B cell (primary cell): ENCODE results near the gene OR2M7. TPM values are rescaled to one million over a fixed set of nuclear protein-coding genes. Genes with fewer than 3 reads are reported as not detected.

Experiments used
- ATAC-seq: fragments of 200-7000 bp; cut with Tn5 transposase; one replicate; pipeline ENCODE4 v1.10.0; 2021; ENCODE audit warnings: low read depth, mild to moderate bottlenecking, moderate number of reproducible peaks, moderate library complexity
- CTCF ChIA-PET: fragments of 350-600 bp; sonication (Branson Sonifier 250); formaldehyde crosslinking; loops from one replicate; lab custom pipeline; 2021; ENCODE audit warnings: antibody characterized with exemption, inconsistent platforms; lab: Charles Lee
- POLR2A ChIA-PET: fragments of 350-600 bp; sonication (Branson Sonifier 250); formaldehyde crosslinking; loops from one replicate; lab custom pipeline; 2021; ENCODE audit warnings: antibody characterized with exemption; lab: Charles Lee
- DNase-seq: peaks from one replicate; pipeline ENCODE4 v3.0.0; 2013
- H2AFZ ChIP-seq: 2 replicates; pipeline ENCODE4 v1.6.1; 2012; ENCODE audit warnings: mild to moderate bottlenecking, low read depth, low read length; ENCODE audit not compliant: insufficient read depth, poor library complexity, severe bottlenecking
- H3K27ac ChIP-seq, 2 donors: 1 replicate in 1 of 2; 2 replicates in 1 of 2; pipeline ENCODE4 v1.5.1; 2012 to 2013; ENCODE audit warnings: low read length in 2 of 2, mild to moderate bottlenecking in 2 of 2, moderate library complexity in 1 of 2
- H3K27me3 ChIP-seq, 4 experiments: fragments of 200-600 bp in 1 of 4; sonication (generic) in 1 of 4; replicated peaks in 1 of 4; 1 replicate in 2 of 4; 2 replicates in 2 of 4; pipeline versions ENCODE4 v1.6.1 to v1.7.0; 2013 to 2016; ENCODE audit warnings: low read length in 3 of 4, mild to moderate bottlenecking in 2 of 4, mixed read lengths in 1 of 4, moderate library complexity in 1 of 4; ENCODE audit not compliant: insufficient read depth in 4 of 4, control insufficient read depth in 3 of 4; ENCODE audit errors: control extremely low read depth in 1 of 4
- H3K36me3 ChIP-seq, 2 experiments: replicated peaks in 1 of 2; 1 replicate in 1 of 2; 2 replicates in 1 of 2; pipeline versions ENCODE4 v1.6.1 to v1.7.1; 2013; ENCODE audit warnings: low read length in 1 of 2; ENCODE audit not compliant: insufficient read depth in 2 of 2, control insufficient read depth in 1 of 2; ENCODE audit errors: control extremely low read depth in 1 of 2, extremely low read depth in 1 of 2
- H3K4me1 ChIP-seq, 2 donors: fragments of 200-600 bp in 1 of 2; sonication (generic) in 1 of 2; 1 replicate in 1 of 2; 2 replicates in 1 of 2; pipeline versions ENCODE4 v1.5.1 to v1.6.1; 2013 to 2017; ENCODE audit warnings: low read length in 2 of 2; ENCODE audit not compliant: control insufficient read depth in 2 of 2, insufficient read depth in 2 of 2
- H3K4me2 ChIP-seq: replicated peaks from 2 replicates; pipeline ENCODE3; 2012; ENCODE audit warnings: mild to moderate bottlenecking, low read depth, low read length; ENCODE audit not compliant: poor library complexity, severe bottlenecking
- H3K4me3 ChIP-seq, 5 experiments: fragments of 200-600 bp in 1 of 5; sonication (generic) in 1 of 5; 1 replicate in 3 of 5; 2 replicates in 2 of 5; pipeline versions ENCODE4 v1.5.1 to v1.7.0; 2011 to 2016; ENCODE audit warnings: low read length in 4 of 5, mild to moderate bottlenecking in 4 of 5, low read depth in 2 of 5, control low read depth in 1 of 5, moderate library complexity in 1 of 5; ENCODE audit not compliant: insufficient read depth in 1 of 5; ENCODE audit errors: control extremely low read depth in 1 of 5, extremely low read depth in 1 of 5
- H3K79me2 ChIP-seq: fragments of 200-600 bp; sonication (generic); one replicate; pipeline ENCODE4 v1.6.0; 2016; ENCODE audit warnings: low read length; ENCODE audit not compliant: control insufficient read depth, insufficient read depth
- H3K9ac ChIP-seq: fragments of 200-600 bp; sonication (generic); 2 replicates; pipeline ENCODE4 v1.6.1; 2017; ENCODE audit warnings: mild to moderate bottlenecking, low read length, moderate library complexity
- H3K9me3 ChIP-seq, 3 donors: one replicate each; pipeline versions ENCODE4 v1.6.1 to v1.7.1; 2013; ENCODE audit warnings: low read length in 2 of 3; ENCODE audit not compliant: control insufficient read depth in 2 of 3, insufficient read depth in 1 of 3; ENCODE audit errors: control extremely low read depth in 1 of 3
- H4K20me1 ChIP-seq: 2 replicates; pipeline ENCODE4 v1.6.0; 2012; ENCODE audit warnings: mild to moderate bottlenecking, low read length; ENCODE audit not compliant: insufficient read depth, control insufficient read depth, poor library complexity, severe bottlenecking
- H3K27ac Mint-ChIP-seq: one replicate; pipeline ENCODE4 v1.8.0; 2021; ENCODE audit warnings: mixed read lengths
- H3K27me3 Mint-ChIP-seq: one replicate; pipeline ENCODE4 v1.8.0; 2021; ENCODE audit warnings: mixed read lengths
- H3K4me1 Mint-ChIP-seq: one replicate; pipeline ENCODE4 v1.8.0; 2021; ENCODE audit warnings: mixed read lengths
- H3K4me3 Mint-ChIP-seq: one replicate; pipeline ENCODE4 v1.8.0; 2021; ENCODE audit warnings: mixed read lengths
- H3K9me3 Mint-ChIP-seq: one replicate; pipeline ENCODE4 v1.8.0; 2022; ENCODE audit warnings: mixed read lengths; ENCODE audit not compliant: insufficient read depth
- CTCF ChIP-seq: fragments of 200-600 bp; IDR thresholded peaks from one replicate; pipeline ENCODE4 v1.8.0; 2022; ENCODE audit warnings: antibody characterized with exemption, mild to moderate bottlenecking
- EZH2 ChIP-seq: IDR thresholded peaks from 2 replicates; pipeline ENCODE4 v1.6.1; 2012; ENCODE audit warnings: borderline replicate concordance, low read depth, mild to moderate bottlenecking, moderate library complexity, low read length; ENCODE audit not compliant: insufficient read depth, poor library complexity, severe bottlenecking
- WGBS: methylation state at CpG from one replicate; pipeline ENCODE4 v1.1.5; 2013; ENCODE audit warnings: missing lambda C conversion rate; ENCODE audit not compliant: insufficient coverage; 5-methylcytosine and 5-hydroxymethylcytosine counted together
- intact Hi-C: fragments of 100-400 bp; cut with micrococcal nuclease; formaldehyde crosslinking; loops from one replicate; pipeline ENCODE4 v1.10.0; 2022
- polyA plus RNA-seq: library from polyadenylated mRNA; depleted of rRNA; stranded (reverse); fragments of >200 nt; gene quantifications from 2 replicates; pipeline ENCODE4 v1.2.3, GENCODE V29; 2012
- total RNA-seq, 2 donors: library from RNA; stranded (reverse); fragments of 120-200 nt in 1 of 2; gene quantifications; 1 replicate in 1 of 2; 2 replicates in 1 of 2; pipeline versions ENCODE4 v1.2.3 to v1.2.4, GENCODE V29; 2013 to 2022

Gene OR2M7
- total and polyA plus RNA-seq, 2 donors (not counting 1 experiment from before 2014, with no cell fraction given), result not detected

- Mint-ChIP-seq H3K27me3 (no peaks in the 10 kb centered on the region), H3K4me3 (no peak within 1 kb of the TSS), H3K27ac (no peak within 1 kb of the TSS), H3K4me1 (no peaks in the 10 kb centered on the region), H3K9me3 (no peaks in the 10 kb centered on the region)
- intact Hi-C loops, result no loop called here
- Histone ChIP-seq H3K9ac (no peak within 1 kb of the TSS), H3K4me2 (no peak within 1 kb of the TSS), H4K20me1 (no peaks in the 10 kb centered on the region), H2AFZ (no peak within 1 kb of the TSS), H3K9me3 (no peaks in the 10 kb centered on the region), H3K79me2 (no peaks in the 10 kb centered on the region), H3K4me3 (no peak within 1 kb of the TSS), H3K27me3 (no peaks in the 10 kb centered on the region), H3K27ac (no peak within 1 kb of the TSS), H3K4me1 (no peaks in the 10 kb centered on the region), H3K36me3 (no peaks in the 10 kb centered on the region)
- no CpG with 5 or more reads among the region's 1 CpG for WGBS
- POLR2A ChIA-PET, result no interaction called here
- TF ChIP-seq EZH2 (no peak), CTCF (no peak)
- DNase-seq (no peak), ATAC-seq (no peak)
- CTCF ChIA-PET, result no interaction called here
Observed at GRCh38 chr1:248277876-248278275, 46.5 kb downstream of the OR2M7 start, which contains the start of gene OR2T33. OR2T33 (minus strand) TSS chr1:248277976; CDS start chr1:248273814, 4,162 bp downstream.

Other genes with a start within 250 kb of the OR2M7 start
- not detected in 2 replicates for gene OR2L13, start 229.4 kb downstream of the OR2M7 start, total RNA-seq
- 0.27 and 0.73 TPM in 2 replicates for gene OR2L13, start 229.4 kb downstream of the OR2M7 start, polyA plus RNA-seq
- gene OR2M5, start 179.4 kb downstream of the OR2M7 start, total RNA-seq, result not detected in 2 replicates
- gene OR2M5, start 179.4 kb downstream of the OR2M7 start, polyA plus RNA-seq, result not detected in 2 replicates
- gene OR2M2, start 149.7 kb downstream of the OR2M7 start, total RNA-seq, result not detected in 2 replicates
- gene OR2M2, start 149.7 kb downstream of the OR2M7 start, polyA plus RNA-seq, result not detected in 2 replicates
- not detected in 2 replicates for gene OR2M3, start 127.3 kb downstream of the OR2M7 start, total RNA-seq
- not detected in 2 replicates for gene OR2M3, start 127.3 kb downstream of the OR2M7 start, polyA plus RNA-seq
- gene OR2M4, start 93.2 kb downstream of the OR2M7 start, total RNA-seq, result not detected in 2 replicates
- 0.01 TPM in 1 of 2 replicates, not detected in the other for gene OR2M4, start 93.2 kb downstream of the OR2M7 start, polyA plus RNA-seq
- gene OR2T33, start 46.6 kb downstream of the OR2M7 start, total RNA-seq, result not detected in 2 replicates
- not detected in 2 replicates for gene OR2T33, start 46.6 kb downstream of the OR2M7 start, polyA plus RNA-seq
- not detected in 2 replicates for gene OR2T12, start 21.1 kb downstream of the OR2M7 start, total RNA-seq
- gene OR2T12, start 21.1 kb downstream of the OR2M7 start, polyA plus RNA-seq, result not detected in 2 replicates
- gene OR14C36, start 24.2 kb upstream of the OR2M7 start, total RNA-seq, result not detected in 2 replicates
- gene OR14C36, start 24.2 kb upstream of the OR2M7 start, polyA plus RNA-seq, result not detected in 2 replicates
- gene OR2T4, start 37.1 kb upstream of the OR2M7 start, total RNA-seq, result not detected in 2 replicates
- not detected in 2 replicates for gene OR2T4, start 37.1 kb upstream of the OR2M7 start, polyA plus RNA-seq
- gene OR2T6, start 51.2 kb upstream of the OR2M7 start, total RNA-seq, result not detected in 2 replicates
- gene OR2T6, start 51.2 kb upstream of the OR2M7 start, polyA plus RNA-seq, result not detected in 2 replicates
- not detected in 2 replicates for gene OR2T1, start 78.5 kb upstream of the OR2M7 start, total RNA-seq
- not detected in 2 replicates for gene OR2T1, start 78.5 kb upstream of the OR2M7 start, polyA plus RNA-seq
- 3.9 and 4.4 TPM in 2 replicates for gene OR2T2, start 121.1 kb upstream of the OR2M7 start, total RNA-seq
- 0.19 and 0.48 TPM in 2 replicates for gene OR2T2, start 121.1 kb upstream of the OR2M7 start, polyA plus RNA-seq
- gene OR2T3, start 148.8 kb upstream of the OR2M7 start, total RNA-seq, result 1.4 and 1.8 TPM in 2 replicates
- gene OR2T3, start 148.8 kb upstream of the OR2M7 start, polyA plus RNA-seq, result 0.89 and 1.2 TPM in 2 replicates
- 0.44 TPM in 1 of 2 replicates, not detected in the other for gene OR2T5, start 164.0 kb upstream of the OR2M7 start, total RNA-seq
- 0.16 TPM in 1 of 2 replicates, not detected in the other for gene OR2T5, start 164.0 kb upstream of the OR2M7 start, polyA plus RNA-seq
- gene OR2G6, start 183.5 kb upstream of the OR2M7 start, total RNA-seq, result 1.7 and 1.8 TPM in 2 replicates
- gene OR2G6, start 183.5 kb upstream of the OR2M7 start, polyA plus RNA-seq, result 0.03 and 0.24 TPM in 2 replicates
- 1.9 and 3.1 TPM in 2 replicates for gene OR2T29, start 238.2 kb upstream of the OR2M7 start, total RNA-seq
- gene OR2T29, start 238.2 kb upstream of the OR2M7 start, polyA plus RNA-seq, result 0.40 TPM in 1 of 2 replicates, not detected in the other